GM10266 (cell line): ENCODE measurements around the gene MTX2.

Experiments used
- DNase-seq: peaks from one replicate; pipeline ENCODE4 v3.0.0; 2012; ENCODE audit errors: extremely low spot score
- TF ChIP-seq, protein P1 (sequence below): IDR thresholded peaks from 2 replicates; pipeline ENCODE4 v1.5.1; 2012; ENCODE audit warnings: mild to moderate bottlenecking, low read depth; ENCODE audit not compliant: control insufficient read depth, insufficient read depth; ENCODE audit errors: missing control alignments

The MTX2 gene

GRCh38 chr2:176270100-176270750, 983 bp downstream of the MTX2 start:
- TF ChIP-seq, protein P1, sequence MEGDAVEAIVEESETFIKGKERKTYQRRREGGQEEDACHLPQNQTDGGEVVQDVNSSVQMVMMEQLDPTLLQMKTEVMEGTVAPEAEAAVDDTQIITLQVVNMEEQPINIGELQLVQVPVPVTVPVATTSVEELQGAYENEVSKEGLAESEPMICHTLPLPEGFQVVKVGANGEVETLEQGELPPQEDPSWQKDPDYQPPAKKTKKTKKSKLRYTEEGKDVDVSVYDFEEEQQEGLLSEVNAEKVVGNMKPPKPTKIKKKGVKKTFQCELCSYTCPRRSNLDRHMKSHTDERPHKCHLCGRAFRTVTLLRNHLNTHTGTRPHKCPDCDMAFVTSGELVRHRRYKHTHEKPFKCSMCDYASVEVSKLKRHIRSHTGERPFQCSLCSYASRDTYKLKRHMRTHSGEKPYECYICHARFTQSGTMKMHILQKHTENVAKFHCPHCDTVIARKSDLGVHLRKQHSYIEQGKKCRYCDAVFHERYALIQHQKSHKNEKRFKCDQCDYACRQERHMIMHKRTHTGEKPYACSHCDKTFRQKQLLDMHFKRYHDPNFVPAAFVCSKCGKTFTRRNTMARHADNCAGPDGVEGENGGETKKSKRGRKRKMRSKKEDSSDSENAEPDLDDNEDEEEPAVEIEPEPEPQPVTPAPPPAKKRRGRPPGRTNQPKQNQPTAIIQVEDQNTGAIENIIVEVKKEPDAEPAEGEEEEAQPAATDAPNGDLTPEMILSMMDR, result no peak
- no peak for DNase-seq

- TF ChIP-seq, protein P1, result no peak
- no peak for DNase-seq
These were observed 3.7 kb downstream of the MTX2 start for GRCh38 chr2:176272870-176273459.

GRCh38 chr2:176278927-176279326, 9.7 kb downstream of the MTX2 start:
- no peak for DNase-seq
- TF ChIP-seq, protein P1, result no peak

DNA sequence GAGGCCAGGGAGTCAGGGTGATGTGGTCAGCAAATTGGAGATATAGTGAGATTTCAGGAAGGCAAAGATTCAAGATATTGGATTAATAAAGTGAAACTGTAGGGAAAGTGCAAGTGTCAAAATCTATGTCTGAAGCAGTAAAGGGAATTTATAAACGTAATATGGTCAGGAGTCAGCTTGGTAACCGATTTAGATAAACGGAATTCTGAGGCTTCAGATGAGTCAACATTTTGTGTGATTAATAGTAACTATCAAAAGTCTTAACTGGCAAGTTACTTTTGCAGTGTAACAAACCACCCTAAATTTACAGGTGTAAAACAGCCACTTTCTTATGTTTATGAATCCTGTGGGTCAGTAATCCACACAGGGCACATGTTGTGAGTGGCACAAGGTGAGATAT, 10.9 kb downstream of the MTX2 start:
- TF ChIP-seq, protein P1, result no peak
- DNase-seq, result no peak

DNA sequence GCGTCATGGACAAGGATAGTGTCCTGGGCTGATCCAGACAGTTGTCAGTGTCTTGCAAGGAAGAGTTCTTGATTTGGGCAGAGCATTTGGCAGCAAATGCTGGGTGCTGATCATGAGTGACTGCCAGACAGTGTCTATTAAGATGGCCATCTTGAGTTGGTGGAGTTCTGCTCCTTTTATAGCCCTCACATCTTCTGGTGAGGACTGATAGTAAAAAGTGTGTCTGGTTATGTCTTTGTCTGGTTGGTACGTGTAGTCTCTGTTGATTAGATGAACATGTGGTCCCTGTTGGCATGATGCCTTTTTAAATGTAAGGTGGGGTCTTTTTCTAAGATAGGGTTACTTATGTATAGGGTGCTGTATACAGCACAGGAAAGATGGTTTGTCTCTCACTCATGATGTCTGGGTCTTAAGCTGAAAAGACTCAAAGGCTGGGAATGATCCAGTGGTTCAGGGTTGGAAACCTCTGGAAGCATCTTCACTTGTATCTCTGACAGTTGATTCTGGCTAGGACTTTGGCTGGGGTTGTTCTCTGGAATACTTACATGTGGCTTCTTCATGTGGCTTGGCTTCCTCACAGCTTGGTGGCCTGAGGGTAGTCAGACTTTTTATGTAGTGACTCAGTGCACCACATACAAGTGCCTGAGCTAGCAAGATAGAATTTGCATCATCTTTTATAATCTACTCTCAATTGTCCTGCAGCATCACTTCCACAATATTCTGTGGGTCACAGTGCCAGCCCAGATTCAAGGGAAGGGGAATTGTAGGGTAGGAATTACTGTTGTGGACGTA, 11.8 kb downstream of the MTX2 start:
- TF ChIP-seq, protein P1, result no peak
- no peak for DNase-seq

- DNase-seq, result no peak
- TF ChIP-seq, protein P1, result no peak
These were observed 14.2 kb downstream of the MTX2 start for GRCh38 chr2:176283291-176284068.
